ENCODE data around the gene SLAMF1. TPM values are rescaled to one million over a fixed set of nuclear protein-coding genes. Genes with fewer than 3 reads are reported as not detected.

SLAMF1 gene
- total RNA-seq, 1 donor from 2014 or later = 6.9 TPM

DNA sequence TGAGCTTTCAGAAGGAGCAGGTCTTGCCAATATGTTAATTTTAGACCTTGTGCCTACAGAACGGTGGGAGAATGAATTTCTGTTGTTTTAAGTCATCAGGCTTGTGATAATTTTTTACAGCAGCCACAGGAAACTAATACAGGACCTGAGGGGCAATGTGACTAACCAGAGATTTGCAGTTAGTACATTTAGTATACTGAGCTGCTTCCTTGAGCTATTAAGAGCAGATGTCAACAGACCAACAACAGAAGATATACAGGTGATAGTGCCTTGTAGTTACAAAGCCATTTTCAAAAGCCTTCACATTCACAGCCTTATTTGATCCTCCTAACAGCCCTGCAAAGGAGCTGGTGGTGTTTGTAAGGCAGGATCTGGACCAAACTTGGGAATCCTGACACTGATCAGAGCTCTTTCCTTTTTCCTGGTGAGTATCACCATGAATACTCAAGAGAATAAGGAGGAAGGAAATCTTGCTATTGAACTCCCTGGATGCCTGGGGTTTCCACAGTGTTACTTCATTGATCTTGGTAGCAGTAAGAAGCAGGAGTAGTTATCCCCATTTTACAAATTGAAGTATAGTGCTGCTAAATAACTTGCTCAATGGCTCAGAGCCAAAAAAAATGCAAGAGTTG is 4.7 kb upstream of the SLAMF1 start:
- Histone ChIP-seq H3K9me3 (no peaks in the 10 kb centered on the region), H3K4me3 (no peak overlapping the region), H3K36me3 (no peaks in the 10 kb centered on the region), H3K27ac (no peak overlapping the region), H3K4me1 (no peaks in the 10 kb centered on the region), H3K27me3 (no peaks in the 10 kb centered on the region)
- intact Hi-C loops (cut with DNase I) = no loop called here
- DNase-seq (ENCODE audit: extremely low spot score in 2 of 2) = no peak
- TF ChIP-seq POLR2A (IDR thresholded peaks at IDR 0.05) = no peak
- TF ChIP-seq, protein P1, sequence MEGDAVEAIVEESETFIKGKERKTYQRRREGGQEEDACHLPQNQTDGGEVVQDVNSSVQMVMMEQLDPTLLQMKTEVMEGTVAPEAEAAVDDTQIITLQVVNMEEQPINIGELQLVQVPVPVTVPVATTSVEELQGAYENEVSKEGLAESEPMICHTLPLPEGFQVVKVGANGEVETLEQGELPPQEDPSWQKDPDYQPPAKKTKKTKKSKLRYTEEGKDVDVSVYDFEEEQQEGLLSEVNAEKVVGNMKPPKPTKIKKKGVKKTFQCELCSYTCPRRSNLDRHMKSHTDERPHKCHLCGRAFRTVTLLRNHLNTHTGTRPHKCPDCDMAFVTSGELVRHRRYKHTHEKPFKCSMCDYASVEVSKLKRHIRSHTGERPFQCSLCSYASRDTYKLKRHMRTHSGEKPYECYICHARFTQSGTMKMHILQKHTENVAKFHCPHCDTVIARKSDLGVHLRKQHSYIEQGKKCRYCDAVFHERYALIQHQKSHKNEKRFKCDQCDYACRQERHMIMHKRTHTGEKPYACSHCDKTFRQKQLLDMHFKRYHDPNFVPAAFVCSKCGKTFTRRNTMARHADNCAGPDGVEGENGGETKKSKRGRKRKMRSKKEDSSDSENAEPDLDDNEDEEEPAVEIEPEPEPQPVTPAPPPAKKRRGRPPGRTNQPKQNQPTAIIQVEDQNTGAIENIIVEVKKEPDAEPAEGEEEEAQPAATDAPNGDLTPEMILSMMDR (IDR thresholded peaks at IDR 0.05) = no peak
- no peak for TF ChIP-seq POLR2AphosphoS5 (IDR thresholded peaks at IDR 0.05; ENCODE audit: insufficient read depth in 1 of 2, low read depth in 1 of 2)

- no peak for TF ChIP-seq POLR2A (IDR thresholded peaks at IDR 0.05)
- TF ChIP-seq, protein P1 (IDR thresholded peaks at IDR 0.05) = no peak
- TF ChIP-seq POLR2AphosphoS5 (IDR thresholded peaks at IDR 0.05; ENCODE audit: insufficient read depth in 1 of 2, low read depth in 1 of 2) = no peak
- no peak overlapping the region for H3K27ac ChIP-seq
- no peaks in the 10 kb centered on the region for H3K9me3 ChIP-seq
- no peak for DNase-seq (ENCODE audit: extremely low spot score in 2 of 2)
- no peaks in the 10 kb centered on the region for H3K4me1 ChIP-seq
- no peak overlapping the region for H3K4me3 ChIP-seq
- intact Hi-C loops (cut with DNase I) = no loop called here
- no peaks in the 10 kb centered on the region for H3K27me3 ChIP-seq
- H3K36me3 ChIP-seq = no peaks in the 10 kb centered on the region
Observed at GRCh38 chr1:160647329-160647720, 481 bp upstream of the SLAMF1 start.

DNA sequence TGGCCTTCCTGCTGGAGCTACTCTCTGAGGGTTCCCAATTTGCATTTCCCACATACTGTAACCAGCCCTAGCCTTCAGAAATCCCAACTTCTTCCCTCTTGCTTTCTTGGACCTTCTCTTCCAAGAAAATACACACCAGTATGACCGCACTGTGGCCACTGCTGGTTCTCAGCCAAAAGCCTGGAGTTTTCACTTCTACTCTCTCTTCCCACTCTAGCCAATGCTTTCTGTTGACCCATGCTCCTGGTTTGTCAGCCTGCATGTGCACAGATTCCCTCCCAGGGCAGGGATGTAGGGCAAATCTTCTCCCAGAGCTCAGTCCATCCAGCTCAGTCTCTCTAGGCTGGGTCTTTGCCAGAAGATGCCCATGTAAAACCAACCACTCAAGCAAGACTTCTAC is 664 bp downstream of the SLAMF1 start:
- Histone ChIP-seq H3K36me3 (no peaks in the 10 kb centered on the region), H3K9me3 (no peaks in the 10 kb centered on the region), H3K4me3 (peak overlapping the region in 1 of 2 donors; percentile 21), H3K27ac (no peak overlapping the region), H3K4me1 (no peaks in the 10 kb centered on the region), H3K27me3 (no peaks in the 10 kb centered on the region)
- intact Hi-C loops (cut with DNase I) = no loop called here
- TF ChIP-seq POLR2A (IDR thresholded peaks at IDR 0.05) (no peak), POLR2AphosphoS5 (IDR thresholded peaks at IDR 0.05; ENCODE audit: insufficient read depth in 1 of 2, low read depth in 1 of 2) (no peak)
- TF ChIP-seq, protein P1 (IDR thresholded peaks at IDR 0.05) = no peak
- DNase-seq (ENCODE audit: extremely low spot score in 2 of 2) = no peak

GRCh38 chr1:160645386-160646130 is 1.3 kb downstream of the SLAMF1 start:
- Histone ChIP-seq H3K4me1 (no peaks in the 10 kb centered on the region), H3K4me3 (peak overlapping the region in 1 of 2 donors; percentile 21), H3K36me3 (no peaks in the 10 kb centered on the region), H3K27me3 (no peaks in the 10 kb centered on the region), H3K27ac (no peak overlapping the region), H3K9me3 (no peaks in the 10 kb centered on the region)
- no peak for DNase-seq (ENCODE audit: extremely low spot score in 2 of 2)
- intact Hi-C loops (cut with DNase I) = no loop called here
- TF ChIP-seq POLR2AphosphoS5 (IDR thresholded peaks at IDR 0.05; ENCODE audit: insufficient read depth in 1 of 2, low read depth in 1 of 2) (no peak), POLR2A (IDR thresholded peaks at IDR 0.05) (no peak)
- TF ChIP-seq, protein P1 (IDR thresholded peaks at IDR 0.05) = no peak

DNA sequence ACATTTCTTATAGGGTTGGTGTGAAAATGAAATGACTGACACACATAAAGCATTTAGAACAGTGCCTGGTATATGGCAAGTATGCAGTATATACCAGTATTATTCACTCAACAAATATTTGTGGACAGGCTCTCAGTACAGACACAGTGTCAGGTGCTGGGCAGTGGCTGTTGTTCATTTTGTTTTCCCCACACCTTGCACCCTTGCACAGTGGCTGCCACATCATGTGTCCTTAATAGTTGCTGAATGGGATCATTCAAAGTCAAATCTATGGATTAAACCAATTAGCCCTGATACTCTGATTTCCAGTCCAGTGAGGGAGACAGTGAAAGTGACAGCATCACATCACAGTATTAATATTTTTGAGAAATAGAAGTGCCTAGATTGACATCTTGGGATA is 2.4 kb downstream of the SLAMF1 start:
- no peak overlapping the region for H3K4me3 ChIP-seq
- no peak for TF ChIP-seq POLR2A (IDR thresholded peaks at IDR 0.05)
- TF ChIP-seq, protein P1 (IDR thresholded peaks at IDR 0.05) = no peak
- no peak for TF ChIP-seq POLR2AphosphoS5 (IDR thresholded peaks at IDR 0.05; ENCODE audit: insufficient read depth in 1 of 2, low read depth in 1 of 2)
- H3K9me3 ChIP-seq = no peaks in the 10 kb centered on the region
- no peak for DNase-seq (ENCODE audit: extremely low spot score in 2 of 2)
- H3K4me1 ChIP-seq = no peaks in the 10 kb centered on the region
- no peaks in the 10 kb centered on the region for H3K27me3 ChIP-seq
- intact Hi-C loops (cut with DNase I) = no loop called here
- H3K27ac ChIP-seq = no peak overlapping the region
- no peaks in the 10 kb centered on the region for H3K36me3 ChIP-seq

All from vagina (tissue), 2 donors.